A673 (cell line): ENCODE data around the gene MGP. TPM values are rescaled to one million over a fixed set of nuclear protein-coding genes. Genes with fewer than 3 reads are reported as not detected.

Experiments
- BruUV-seq: library from RNA; stranded (reverse); fragments of 400-500 nt; replicated peaks from 2 replicates; lab custom pipeline; 2021; lab: Mats Ljungman, UMichigan
- CTCF ChIA-PET: fragments of 300-600 bp; sonication (Branson Sonifier 250); formaldehyde crosslinking; loops from one replicate; lab custom pipeline; 2022; ENCODE audit warnings: antibody characterized with exemption; lab: Charles Lee
- POLR2A ChIA-PET: fragments of 300-600 bp; sonication (Branson Sonifier 250); formaldehyde crosslinking; loops from one replicate; lab custom pipeline; 2022; ENCODE audit warnings: antibody characterized with exemption; ENCODE audit not compliant: low non-redundant PET; lab: Charles Lee
- DNase-seq: peaks from one replicate; pipeline ENCODE4 v3.0.0-alpha.2; 2015; ENCODE audit warnings: low spot score
- H3K27ac ChIP-seq: fragments of 200-600 bp; sonication (generic); 2 replicates; pipeline ENCODE4 v1.5.1; 2016; ENCODE audit warnings: mixed run types, low read depth, mild to moderate bottlenecking, mixed read lengths, antibody characterized with exemption, low read length; ENCODE audit not compliant: poor library complexity, severe bottlenecking
- H3K27me3 ChIP-seq: fragments of 200-600 bp; sonication (generic); replicated peaks from 2 replicates; pipeline ENCODE4 v1.6.1; 2017; ENCODE audit warnings: mixed run types, low read depth, mild to moderate bottlenecking, mixed read lengths, antibody characterized with exemption, low read length; ENCODE audit not compliant: insufficient read depth, poor library complexity
- H3K36me3 ChIP-seq: fragments of 200-600 bp; sonication (generic); 2 replicates; pipeline ENCODE4 v1.6.1; 2016; ENCODE audit warnings: mixed run types, mild to moderate bottlenecking, mixed read lengths, antibody characterized with exemption, low read length; ENCODE audit not compliant: insufficient read depth, poor library complexity, severe bottlenecking
- H3K4me1 ChIP-seq: fragments of 200-600 bp; sonication (generic); 2 replicates; pipeline ENCODE4 v1.6.1; 2017; ENCODE audit warnings: mixed run types, mild to moderate bottlenecking, mixed read lengths, antibody characterized with exemption, low read length; ENCODE audit not compliant: insufficient read depth, poor library complexity, severe bottlenecking
- H3K4me3 ChIP-seq: fragments of 200-600 bp; sonication (generic); 2 replicates; pipeline ENCODE4 v1.5.1; 2016; ENCODE audit warnings: low read depth, mixed run types, mild to moderate bottlenecking, mixed read lengths, low read length; ENCODE audit not compliant: poor library complexity, severe bottlenecking
- H3K9me3 ChIP-seq: fragments of 200-600 bp; sonication (generic); 2 replicates; pipeline ENCODE4 v1.6.1; 2016; ENCODE audit warnings: mixed run types, low read depth, mild to moderate bottlenecking, mixed read lengths, antibody characterized with exemption, low read length; ENCODE audit not compliant: poor library complexity, severe bottlenecking
- CTCF ChIP-seq: fragments of 300-800, 200-600 bp; sonication (generic); conservative IDR thresholded peaks from 2 replicates; pipeline ENCODE4 v1.5.1; 2017; ENCODE audit warnings: low read depth, mild to moderate bottlenecking, antibody characterized with exemption, low read length, moderate library complexity, mixed read lengths
- EZH2 ChIP-seq: fragments of 200-600 bp; sonication (generic); IDR thresholded peaks from 2 replicates; pipeline ENCODE4 v1.6.1; 2017; ENCODE audit warnings: borderline replicate concordance, low read depth, mild to moderate bottlenecking, mixed read lengths, antibody characterized with exemption, low read length; ENCODE audit not compliant: poor library complexity, severe bottlenecking
- intact Hi-C: fragments of 100-400 bp; cut with micrococcal nuclease; formaldehyde crosslinking; loops from one replicate; pipeline ENCODE4 v1.10.0; 2022; ENCODE audit not compliant: unreplicated experiment
- total RNA-seq: library from RNA; stranded (reverse); gene quantifications from 2 replicates; pipeline ENCODE4 v1.2.3, GENCODE V29; 2021

Gene MGP
- total RNA-seq, 1 experiment from 2014 or later = not detected

GRCh38 chr12:14928931-14929330 lies 43.3 kb upstream of the MGP start:
- no TSS peak for BruUV-seq
- Histone ChIP-seq H3K27ac (no peak overlapping the region), H3K36me3 (no peaks in the 10 kb centered on the region), H3K27me3 (no peaks in the 10 kb centered on the region), H3K4me1 (peaks cover 29% of the 10 kb centered on the region), H3K4me3 (no peak overlapping the region), H3K9me3 (no peaks in the 10 kb centered on the region)
- TF ChIP-seq EZH2 (no peak), CTCF (no peak)
- POLR2A ChIA-PET = no interaction called here
- CTCF ChIA-PET = no interaction called here
- no peak for DNase-seq
- intact Hi-C loops = no loop called here

DNA sequence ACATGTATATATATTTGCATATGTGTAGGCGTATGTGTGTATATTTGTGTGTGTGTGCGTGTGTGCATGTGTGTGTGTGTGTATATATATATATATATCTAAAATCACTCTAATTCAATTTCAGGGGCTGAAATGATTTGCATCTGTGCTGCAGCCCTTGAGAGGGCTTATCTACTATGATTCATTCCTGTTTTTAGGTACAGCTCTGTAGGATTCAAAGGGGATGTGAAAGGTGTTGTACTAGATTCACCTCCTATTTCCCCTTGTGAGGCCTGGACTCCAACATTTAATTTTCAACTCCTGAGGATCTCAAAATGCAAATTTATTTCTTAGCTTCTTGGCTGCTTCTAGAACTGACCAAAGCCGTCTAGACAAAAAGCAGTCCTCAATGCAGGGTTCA lies 41.6 kb upstream of the MGP start:
- H3K9me3 ChIP-seq = no peaks in the 10 kb centered on the region
- CTCF ChIA-PET = no interaction called here
- no peaks in the 10 kb centered on the region for H3K27me3 ChIP-seq
- H3K4me3 ChIP-seq = no peak overlapping the region
- H3K4me1 ChIP-seq = peaks cover 29% of the 10 kb centered on the region
- H3K36me3 ChIP-seq = no peaks in the 10 kb centered on the region
- intact Hi-C loops = no loop called here
- DNase-seq = no peak
- no peak overlapping the region for H3K27ac ChIP-seq
- TF ChIP-seq EZH2 (no peak), CTCF (no peak)
- POLR2A ChIA-PET = no interaction called here
- no TSS peak for BruUV-seq

DNA sequence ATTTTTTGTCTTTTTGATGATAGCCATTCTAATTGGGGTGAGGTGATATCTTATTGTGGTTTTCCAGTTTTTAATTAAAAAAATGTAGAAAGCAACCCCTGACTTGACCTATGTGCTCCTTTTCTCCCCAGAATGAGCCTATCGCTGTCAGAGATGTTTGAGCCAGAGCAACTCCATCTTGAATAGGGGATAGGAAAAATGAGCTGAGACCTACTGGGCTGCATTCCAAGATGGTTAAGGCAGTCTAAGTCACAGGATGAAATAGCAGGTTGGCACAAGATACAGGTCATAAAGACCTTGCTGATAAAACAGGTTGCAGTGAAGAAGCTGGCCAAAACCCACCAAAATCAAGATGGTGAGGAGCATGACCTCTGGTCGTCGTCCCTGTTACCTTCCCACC lies 38.9 kb upstream of the MGP start:
- Histone ChIP-seq H3K4me3 (no peak overlapping the region), H3K9me3 (no peaks in the 10 kb centered on the region), H3K4me1 (peaks cover 29% of the 10 kb centered on the region), H3K36me3 (no peaks in the 10 kb centered on the region), H3K27me3 (no peaks in the 10 kb centered on the region), H3K27ac (no peak overlapping the region)
- no peak for TF ChIP-seq EZH2
- no peak for TF ChIP-seq CTCF
- ChIA-PET POLR2A (no interaction called here), CTCF (no interaction called here)
- no TSS peak for BruUV-seq
- intact Hi-C loops = no loop called here
- DNase-seq = no peak
